ENCODE results near the gene GTF2H1. TPM values are rescaled to one million over a fixed set of nuclear protein-coding genes. Genes with fewer than 3 reads are reported as not detected.
A peak's percentile ranks its signal among the peaks of the same experiment; 100 is the strongest.

Gene GTF2H1
- total and polyA plus RNA-seq, 9 of the 15 experiments (the other 6 are each of a cell fraction or from before 2014, with no cell fraction given), result 56.9 to 126 (median 92.1) TPM

GRCh38 chr11:18394275-18394927 lies 72.0 kb downstream of the GTF2H1 start, which contains the start of gene LDHA (continued):
- TF ChIP-seq PTBP1 (IDR thresholded peaks at IDR 0.05; ENCODE audit: low read depth, low read length), result peak; percentile 66; the same call in 1 of the 2 replicates
- TF ChIP-seq ZNF217 (CRISPR knock-in tag; IDR thresholded peaks at IDR 0.05), result 0 out of 2 replicates have a peak, but pooled peaks have one; percentile 23
- peak; percentile 100 for TF ChIP-seq ZNF740 (CRISPR knock-in tag; IDR thresholded peaks at IDR 0.05)
- TF ChIP-seq ZNF740 (tag; IDR thresholded peaks at IDR 0.05), result peak in 1 of 2 experiments; percentile 96; a peak in 2 of 4 replicates
- no peak for TF ChIP-seq ZFP30 (CRISPR knock-in tag; IDR thresholded peaks at IDR 0.05; ENCODE audit: borderline replicate concordance)

- in situ Hi-C loops (cut with MboI), result no loop called here
- DNase-seq (ENCODE audit: extremely low read depth in 1 of 4, low spot score in 3 of 4) (peak in 3 of 4 experiments; percentile 24 to 47 (median 35)), FAIRE-seq (no peak), ATAC-seq (peak; percentile 13)
- Histone ChIP-seq H3K4me2 (ENCODE audit: insufficient read depth, low read length) (peak overlapping the region; percentile 100), H3K4me1 (replicated peaks in 1 of 2; ENCODE audit: control insufficient read depth in 2 of 2, insufficient read depth in 2 of 2, low read length in 2 of 2) (peaks cover 13 to 21% of the 10 kb centered on the region in 2 experiments), H3K27me3 (ENCODE audit: control insufficient read depth in 2 of 2, insufficient read depth in 2 of 2, low read length in 2 of 2) (no peaks in the 10 kb centered on the region), H3K79me2 (ENCODE audit: control insufficient read depth, insufficient read depth, low read length) (peaks cover 63% of the 10 kb centered on the region), H3K9ac (ENCODE audit: insufficient read depth in 1 of 2, low read depth in 2 of 2, low read length in 2 of 2) (peak overlapping the region; percentile 84 to 97), H3K27ac (ENCODE audit: extremely low read depth, low read depth, low read length) (peak overlapping the region; percentile 94), H3K4me3 (peak overlapping the region; percentile 79), H4K20me1 (replicated peaks; ENCODE audit: control insufficient read depth, insufficient read depth, low read length) (peaks cover 38% of the 10 kb centered on the region), H3K9me1 (ENCODE audit: control insufficient read depth, insufficient read depth, low read length) (no peaks in the 10 kb centered on the region), H3K9me3 (replicated peaks; ENCODE audit: control insufficient read depth, insufficient read depth, low read depth, low read length) (no peaks in the 10 kb centered on the region), H3K36me3 (ENCODE audit: control insufficient read depth, insufficient read depth, low read length) (peaks cover 49% of the 10 kb centered on the region), H2AFZ (ENCODE audit: low read depth, low read length) (peak overlapping the region; percentile 66)
- intact Hi-C loops (cut with micrococcal nuclease), result loop anchor here (10.0 kb wide), 1 partner anchor 250 kb away; no protein-coding TSS in a partner anchor
- under 1% methylated on average over 36 of the region's 36 CpGs for WGBS (ENCODE audit: insufficient coverage, low coverage, missing lambda C conversion rate)
- ChIA-PET CTCF (ENCODE audit: low intra/inter-chr PET ratio) (no interaction called here), POLR2A (interaction anchor here (0.6 to 3.0 kb wide), 29 partner anchors 8 to 1317 kb away, joined by 3 to 45 read pairs (median 3); partner anchors contain the start of genes GTF2H1, HPS5, RPS13 and TSG101)
- BruUV-seq (replicated peaks), result TSS peak; percentile 51
- no peak for TF ChIP-seq ZNF217 (CRISPR knock-in tag; IDR thresholded peaks at IDR 0.05)
- no peak for TF ChIP-seq ZZZ3 (IDR thresholded peaks at IDR 0.05)
- no peak for TF ChIP-seq TCF15 (CRISPR knock-in tag; IDR thresholded peaks at IDR 0.05)
- TF ChIP-seq ASH1L (IDR thresholded peaks at IDR 0.05; ENCODE audit: borderline replicate concordance, low read depth, partially characterized antibody), result no peak
- no peak for TF ChIP-seq NFRKB (IDR thresholded peaks at IDR 0.05; ENCODE audit: low read depth)
These were observed 72.8 kb downstream of the GTF2H1 start for GRCh38 chr11:18394928-18395734.

All from K562 (cell line).